ENCODE results near the gene WEE1. TPM values are rescaled to one million over a fixed set of nuclear protein-coding genes. Genes with fewer than 3 reads are reported as not detected.

WEE1 gene
- total and polyA plus RNA-seq, 2 experiments from 2014 or later, result 50.7 to 149 TPM

- no peak overlapping the region for H2AFZ ChIP-seq
- H3K27ac Mint-ChIP-seq, result no peak overlapping the region
- peaks cover 12% of the 10 kb centered on the region for H3K36me3 Mint-ChIP-seq (ENCODE audit: low read depth)
- H3K9me2 ChIP-seq (ENCODE audit: insufficient read depth), result no peaks in the 10 kb centered on the region
- H3K4me3 ChIP-seq, result no peak overlapping the region
- TF ChIP-seq CREB1 (CRISPR knock-in tag; IDR thresholded peaks at IDR 0.05; ENCODE audit: low read depth) (no peak), JUNB (IDR thresholded peaks at IDR 0.05; ENCODE audit: unreplicated experiment) (no peak), CTCF (conservative IDR thresholded peaks at IDR 0.05; ENCODE audit: low read depth in 2 of 2) (no peak), ZNF462 (CRISPR knock-in tag; IDR thresholded peaks at IDR 0.05) (no peak), ZNF114 (CRISPR knock-in tag; IDR thresholded peaks at IDR 0.05) (no peak), EZH2 (IDR thresholded peaks at IDR 0.05; ENCODE audit: low read depth, unreplicated experiment) (no peak), STAT1 (IDR thresholded peaks at IDR 0.05; ENCODE audit: unreplicated experiment) (no peak), EZH2phosphoT487 (IDR thresholded peaks at IDR 0.05; ENCODE audit: unreplicated experiment) (no peak), REST (IDR thresholded peaks at IDR 0.05; ENCODE audit: unreplicated experiment) (no peak)
- H4K20me1 ChIP-seq (replicated peaks; ENCODE audit: insufficient read depth), result no peaks in the 10 kb centered on the region
- H3K9me3 Mint-ChIP-seq, result peaks cover 5% of the 10 kb centered on the region; the same call in 2 of the 3 replicates
- no peak for ATAC-seq
- DNase-seq (ENCODE audit: low spot score), result no peak
- H3K4me3 Mint-ChIP-seq, result no peak overlapping the region
- no peaks in the 10 kb centered on the region for H3K36me3 ChIP-seq (ENCODE audit: insufficient read depth)
- H3K4me1 Mint-ChIP-seq, result peaks cover 14% of the 10 kb centered on the region
- no peak overlapping the region for H3K4me2 ChIP-seq
- peaks cover 11% of the 10 kb centered on the region for H3K27me3 Mint-ChIP-seq (ENCODE audit: insufficient read depth, low read depth, poor library complexity)
- H3K27me3 ChIP-seq (ENCODE audit: insufficient read depth), result no peaks in the 10 kb centered on the region
- no peaks in the 10 kb centered on the region for H3K79me2 ChIP-seq (replicated peaks; ENCODE audit: insufficient read depth)
- 0 out of 2 replicates have a peak, but pooled peaks cover 2% of the 10 kb centered on the region for H3F3A ChIP-seq (replicated peaks; ENCODE audit: low read depth)
- H3K27ac ChIP-seq (ENCODE audit: low read depth), result no peak overlapping the region
- H3K4me1 ChIP-seq (ENCODE audit: insufficient read depth), result peaks cover 5% of the 10 kb centered on the region
Observed at GRCh38 chr11:9619004-9619403, 45.5 kb downstream of the WEE1 start.
